GM10266 (cell line): ENCODE results near the gene SCAPER.

Experiments
- DNase-seq: peaks from one replicate; pipeline ENCODE4 v3.0.0; 2012; ENCODE audit errors: extremely low spot score
- CTCF ChIP-seq: IDR thresholded peaks from 2 replicates; pipeline ENCODE4 v1.5.1; 2012; ENCODE audit warnings: mild to moderate bottlenecking, low read depth; ENCODE audit not compliant: control insufficient read depth, insufficient read depth; ENCODE audit errors: missing control alignments

Gene SCAPER

DNA sequence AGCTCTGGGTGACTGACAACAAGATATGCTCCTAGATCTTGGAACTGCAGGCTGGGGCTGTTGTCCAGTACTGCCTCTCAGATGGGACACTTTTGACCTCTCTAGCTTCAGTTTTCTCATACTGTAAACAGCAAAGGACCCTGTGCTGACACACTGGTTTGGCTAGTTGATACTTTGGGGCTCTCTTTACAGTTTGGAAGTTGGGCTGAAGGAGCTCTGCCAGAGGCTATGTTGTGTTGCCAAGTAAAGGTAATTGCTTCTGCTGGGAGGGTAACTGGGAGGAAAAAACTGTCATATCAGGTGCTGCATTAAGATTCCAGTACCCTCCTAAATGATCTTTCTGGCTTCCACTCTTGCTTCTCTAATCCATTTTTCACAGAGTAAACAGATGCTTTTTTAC is 514.6 kb downstream of the SCAPER start:
- no peak for TF ChIP-seq CTCF
- no peak for DNase-seq

DNA sequence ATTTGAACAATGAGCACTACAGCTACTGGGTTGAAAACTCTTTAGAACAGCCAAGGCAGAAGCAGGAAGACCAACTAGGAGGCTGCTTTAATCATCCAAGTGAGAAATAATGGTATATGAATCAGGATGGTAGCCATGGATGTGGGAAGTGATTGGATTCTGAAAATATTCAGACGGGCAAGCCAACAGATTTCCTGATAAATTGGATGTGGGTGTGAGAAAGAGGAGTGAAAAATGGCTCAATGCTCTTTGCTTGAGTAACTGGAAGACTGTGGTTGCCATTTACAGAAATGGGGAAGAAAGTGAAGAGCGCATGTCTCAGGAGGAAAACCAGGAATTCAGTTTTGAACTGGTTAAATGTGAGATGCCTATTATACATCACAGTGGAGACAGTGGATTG is 518.2 kb downstream of the SCAPER start:
- TF ChIP-seq CTCF, result no peak
- DNase-seq, result no peak

- no peak for TF ChIP-seq CTCF
- no peak for DNase-seq
These were observed 519.0 kb downstream of the SCAPER start for GRCh38 chr15:76386178-76386577.

DNA sequence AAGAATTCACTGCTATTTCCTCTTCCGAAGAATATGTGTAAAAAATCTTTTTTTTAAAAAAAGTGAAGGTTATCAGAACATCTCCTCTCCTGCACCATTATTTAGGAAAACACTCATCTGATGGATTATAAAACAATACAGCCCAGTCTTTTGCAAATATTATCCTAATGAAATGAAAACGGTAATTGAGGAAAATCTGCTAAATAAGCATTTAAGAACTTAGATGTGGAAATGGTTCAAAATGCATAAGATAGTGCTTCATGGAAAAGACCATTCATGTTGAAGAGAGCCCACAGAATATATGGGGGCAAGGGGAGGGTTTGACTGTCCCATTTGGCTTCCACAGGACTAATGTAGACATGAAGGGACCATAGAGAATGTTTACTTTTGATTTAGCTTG is 520.7 kb downstream of the SCAPER start:
- TF ChIP-seq CTCF, result no peak
- DNase-seq, result no peak

GRCh38 chr15:76382987-76383728 is 522.0 kb downstream of the SCAPER start:
- TF ChIP-seq CTCF, result no peak

DNA sequence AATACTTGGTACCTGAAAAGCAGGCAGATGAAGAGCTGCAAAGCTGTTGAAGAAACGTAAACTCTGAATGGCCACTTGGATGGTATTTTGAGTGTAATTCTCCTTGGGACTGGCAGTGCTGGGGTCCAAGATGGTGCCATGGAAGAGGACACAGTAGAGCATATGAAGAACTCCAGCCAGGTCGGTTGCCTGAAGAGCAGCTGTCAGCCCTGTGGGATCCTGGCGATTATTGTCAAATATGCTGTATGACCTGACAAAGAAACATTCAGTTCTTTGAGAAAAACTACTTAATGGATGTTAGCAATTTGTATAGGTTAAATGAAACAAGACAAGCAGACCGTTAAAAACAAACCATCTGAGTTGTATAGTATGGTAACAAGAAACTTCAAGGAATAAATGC is 523.8 kb downstream of the SCAPER start:
- TF ChIP-seq CTCF, result no peak
- no peak for DNase-seq

More at GRCh38 chr15:76382987-76383728, 522.0 kb downstream of the SCAPER start:
- no peak for DNase-seq

GRCh38 chr15:76380249-76380648 is 524.9 kb downstream of the SCAPER start:
- TF ChIP-seq CTCF, result no peak
- no peak for DNase-seq
